AG20443 (cell line): ENCODE results near the gene ADAMTS15.

Experiments used
- DNase-seq: peaks from one replicate; pipeline ENCODE4 v3.0.0; 2012; ENCODE audit warnings: low spot score, mixed read lengths

Gene ADAMTS15

DNA sequence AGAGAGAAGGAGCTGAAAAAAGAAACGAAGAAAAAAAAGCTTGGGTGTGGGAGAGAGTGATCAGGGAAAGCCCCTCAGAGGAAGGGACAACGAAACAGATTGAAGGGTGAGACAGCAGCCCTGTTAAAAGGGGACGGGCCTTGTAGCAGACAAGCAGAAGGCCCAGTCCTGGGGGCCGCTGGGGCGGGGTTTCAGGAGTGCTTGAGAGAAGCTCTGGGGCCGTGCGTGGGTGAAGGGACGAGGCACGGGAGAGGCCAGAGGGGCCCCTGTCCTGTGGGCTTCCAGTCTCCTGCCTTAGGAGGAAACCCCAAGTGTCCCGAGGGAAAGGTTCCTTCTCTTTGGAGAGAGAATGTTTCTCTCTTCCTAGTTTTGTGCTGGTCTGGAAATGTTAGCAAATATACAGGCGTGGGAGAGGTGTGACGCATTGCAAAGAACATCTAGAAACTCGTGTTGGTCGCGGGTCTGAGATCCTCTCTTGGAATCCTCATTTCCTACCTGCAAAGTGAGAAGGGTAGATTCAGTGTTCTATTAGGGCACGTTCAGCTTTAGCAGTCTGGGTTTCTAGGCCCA, 28.6 kb downstream of the ADAMTS15 start:
- DNase-seq: peak; percentile 3

DNA sequence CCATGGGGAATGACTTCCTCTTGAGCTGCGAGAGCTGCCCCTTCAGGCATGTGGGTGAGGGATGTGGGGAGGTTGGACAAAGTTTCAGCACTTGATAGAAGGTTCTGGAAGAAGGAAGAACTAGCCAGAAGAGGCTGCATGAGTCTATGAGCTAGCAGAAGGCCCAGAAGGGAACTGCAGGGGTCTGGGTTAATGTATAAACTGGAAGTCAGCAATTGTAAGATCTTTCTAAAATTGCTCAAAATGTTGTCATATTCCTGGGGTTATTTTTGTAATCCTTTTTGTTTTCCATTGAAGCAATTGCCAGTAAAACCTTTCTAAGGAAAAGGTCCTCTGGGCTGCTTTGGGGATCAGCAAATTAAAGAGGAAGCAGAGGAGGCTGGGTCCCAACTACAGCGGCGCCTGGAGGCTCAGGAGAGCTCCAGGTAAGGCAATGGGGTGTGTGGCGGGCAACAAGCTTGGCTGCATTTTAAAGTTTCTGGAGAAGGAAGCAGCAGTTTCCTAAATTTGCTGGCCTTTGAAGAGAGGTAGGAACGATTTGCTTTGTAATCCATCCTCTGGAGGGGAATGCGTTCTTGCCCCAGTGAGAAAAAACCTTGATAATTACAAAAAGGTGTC, 29.2 kb downstream of the ADAMTS15 start:
- peak; percentile 16 for DNase-seq

DNA sequence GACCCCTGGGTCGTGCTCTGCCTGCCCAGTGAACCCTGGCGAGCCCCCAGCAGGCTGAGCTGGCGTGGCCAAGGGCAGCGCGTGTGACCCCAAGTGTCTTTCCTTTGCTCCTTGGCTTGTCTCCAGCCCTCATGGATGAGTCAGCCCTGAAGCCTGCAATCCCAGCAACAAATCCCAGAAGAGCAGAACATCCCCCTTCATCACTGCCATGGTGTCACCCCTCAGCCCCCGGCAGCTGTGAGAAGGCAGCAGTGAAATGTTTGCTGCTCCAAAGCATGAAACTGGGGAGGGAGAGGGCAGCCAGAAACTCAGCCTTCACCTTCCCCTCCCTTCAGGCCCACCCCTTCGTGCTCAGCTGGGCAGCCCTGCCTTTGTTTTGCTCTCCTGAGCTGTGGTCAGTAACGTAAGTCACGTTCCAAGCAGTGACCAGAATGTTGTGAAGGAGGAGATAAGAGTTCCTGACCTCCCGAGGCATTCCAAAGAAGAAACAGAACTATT, 29.8 kb downstream of the ADAMTS15 start:
- peak; percentile 95 for DNase-seq

DNA sequence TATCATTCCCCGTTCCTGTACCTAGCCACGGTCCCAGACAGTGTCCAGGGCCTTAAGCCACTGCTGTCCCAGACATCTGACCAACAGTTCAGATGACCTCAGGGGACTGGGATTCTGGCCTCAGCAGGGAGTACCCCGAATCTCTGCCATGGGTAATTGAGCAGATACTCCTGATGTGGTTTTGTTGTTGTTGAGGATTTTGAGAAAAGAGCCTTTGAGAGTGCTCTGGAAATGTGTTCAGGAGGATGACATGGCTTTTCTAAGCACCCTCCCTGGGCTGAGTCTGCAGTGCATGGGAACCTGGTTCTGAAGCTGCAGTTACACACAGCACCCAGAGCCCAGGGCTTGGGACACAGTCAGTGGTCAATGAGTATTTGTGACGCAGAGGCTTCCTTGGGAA, 30.4 kb downstream of the ADAMTS15 start:
- DNase-seq: no peak

DNA sequence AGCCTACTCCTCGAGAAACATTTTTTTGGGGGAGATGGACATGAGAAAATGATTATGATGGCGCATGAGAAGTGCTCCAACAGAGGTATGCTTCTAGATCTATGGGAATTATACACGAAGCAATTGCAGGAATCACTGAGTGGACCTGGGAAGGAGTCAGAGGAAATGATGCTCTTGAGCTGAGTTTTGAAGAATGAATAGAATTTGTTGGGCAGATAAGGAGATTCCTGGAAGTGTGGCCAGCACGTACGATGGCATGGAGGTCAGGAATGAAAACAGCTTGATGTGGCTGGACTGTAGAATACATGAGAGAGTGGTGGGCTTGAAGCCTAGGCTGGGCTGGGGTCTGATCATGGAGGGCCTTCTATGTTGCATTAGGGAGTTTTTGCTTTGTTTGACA, 31.7 kb downstream of the ADAMTS15 start:
- peak; percentile 47 for DNase-seq

DNA sequence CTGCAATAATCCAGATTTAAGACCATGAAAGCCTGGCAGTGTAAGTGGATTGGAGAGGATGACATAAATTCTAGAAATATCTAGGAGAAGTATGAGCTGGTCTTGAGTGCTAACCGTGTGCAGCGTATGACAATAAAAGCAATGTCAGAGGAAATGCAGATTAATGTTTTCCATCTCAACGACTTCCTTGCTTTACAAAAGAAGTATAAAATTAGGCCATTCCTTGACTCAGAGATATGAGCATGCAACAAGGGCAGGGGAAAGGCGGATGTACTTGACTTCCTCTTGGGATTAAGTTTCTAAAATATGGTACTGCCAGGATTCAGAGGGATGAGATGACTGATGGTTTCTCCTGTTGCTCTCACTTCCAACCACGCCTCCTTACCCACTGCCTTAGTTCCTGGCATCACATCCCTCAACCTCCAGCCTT, 32.3 kb downstream of the ADAMTS15 start:
- peak; percentile 18 for DNase-seq

DNA sequence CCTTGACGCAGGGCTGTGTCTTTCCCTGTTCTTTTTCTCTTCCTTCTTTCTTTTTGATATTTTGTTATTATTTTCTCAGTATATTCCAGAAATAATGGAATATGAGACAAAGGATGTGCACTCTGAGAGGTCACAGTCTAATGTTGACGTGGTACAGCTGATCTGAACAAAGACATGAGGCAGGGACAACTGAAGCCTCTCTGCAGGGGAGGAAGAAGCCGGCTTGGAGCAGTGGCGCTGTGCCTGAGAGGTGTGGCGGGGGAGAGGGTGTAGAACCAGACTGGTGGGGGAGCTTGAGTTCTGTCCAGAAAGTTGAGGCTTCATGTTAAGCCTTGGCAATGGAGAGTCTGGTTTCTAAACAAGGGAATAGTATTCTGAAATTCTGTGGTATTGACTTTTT, 34.7 kb downstream of the ADAMTS15 start:
- no peak for DNase-seq

DNA sequence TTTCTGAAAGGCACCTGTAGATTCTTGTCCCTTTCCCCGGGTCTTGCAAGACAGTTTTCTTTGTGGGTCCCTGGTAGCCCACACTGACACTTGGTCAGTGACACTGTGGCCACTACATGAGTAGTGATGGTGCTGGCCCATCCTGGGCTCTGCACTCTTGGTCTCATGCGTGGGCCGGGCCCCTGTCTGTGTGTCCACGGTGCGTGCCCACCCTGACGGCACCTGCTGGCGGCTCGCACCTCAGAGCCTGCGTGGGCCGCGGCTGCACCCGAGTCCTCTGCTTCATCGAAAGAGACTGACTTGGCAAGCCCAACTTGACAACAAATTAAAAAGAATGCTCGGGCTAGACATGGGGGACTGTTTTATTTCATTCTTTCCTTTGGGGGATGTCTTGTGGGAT, 37.5 kb downstream of the ADAMTS15 start:
- no peak for DNase-seq

DNA sequence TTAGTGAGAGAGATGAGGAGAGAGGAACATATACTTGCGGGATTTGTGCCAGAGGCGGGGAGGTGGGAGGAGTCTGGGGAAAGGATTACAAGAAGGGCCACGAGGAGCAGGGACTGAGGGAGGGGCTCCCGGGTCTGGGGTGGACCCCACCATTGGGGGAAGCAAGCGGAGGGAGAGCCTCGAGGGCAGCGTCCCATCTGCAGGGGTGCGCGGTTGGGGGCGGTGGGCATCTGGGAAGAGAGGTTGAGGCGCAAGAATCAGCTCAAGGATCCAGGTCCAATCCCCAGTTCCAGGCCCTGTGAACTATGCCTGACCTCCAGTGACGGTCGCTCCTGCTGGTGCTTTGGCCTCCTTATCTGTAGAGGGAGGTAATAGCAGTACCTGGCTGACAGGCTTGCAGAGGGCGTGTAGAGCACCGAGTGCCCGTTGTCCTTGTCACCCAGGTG, 38.0 kb downstream of the ADAMTS15 start:
- DNase-seq: no peak

DNA sequence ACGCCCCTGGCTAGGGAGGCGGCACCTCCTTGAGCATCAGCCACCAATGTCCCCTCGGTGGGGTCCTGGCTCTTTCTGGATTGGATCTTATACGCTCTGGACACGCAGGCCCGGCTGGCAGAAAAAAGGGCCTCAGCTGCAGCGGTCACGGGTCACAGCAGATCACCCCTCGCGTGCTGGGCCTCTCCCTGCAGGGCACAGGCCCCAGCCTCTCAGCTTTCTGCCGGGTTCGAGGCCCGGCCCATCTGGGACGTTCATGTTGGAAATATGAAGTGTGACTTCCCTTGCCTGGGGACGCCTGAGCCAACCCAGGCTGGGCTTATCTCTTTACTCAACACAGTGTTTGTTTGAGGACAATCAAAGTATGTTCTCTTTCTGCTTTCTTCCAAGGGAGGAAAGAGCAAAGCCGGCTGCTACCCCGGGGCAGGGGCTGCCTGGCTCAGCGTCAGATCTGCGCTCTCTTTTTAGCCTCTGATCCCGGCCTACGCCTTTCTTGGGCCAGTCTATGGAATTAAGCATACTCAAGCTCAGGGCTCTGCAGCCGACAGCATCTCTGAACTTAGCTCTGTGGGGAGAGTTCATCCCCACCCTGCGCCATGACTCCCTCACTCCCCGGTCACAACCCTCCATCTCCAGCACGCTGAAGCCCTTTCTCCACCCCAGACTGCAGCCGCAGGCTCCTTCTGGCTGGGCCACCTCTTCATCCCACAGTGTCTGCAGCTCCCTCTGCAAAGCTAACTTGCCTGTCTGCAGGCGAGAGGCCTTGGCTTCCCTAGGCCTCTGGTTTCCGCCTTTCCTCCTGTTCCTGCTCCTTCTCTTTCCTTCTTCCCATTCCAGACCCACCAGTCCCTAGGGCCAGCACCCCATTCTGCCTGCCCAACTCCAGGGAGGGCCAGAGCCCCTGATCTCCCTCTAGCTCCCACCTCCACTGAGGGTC, 38.8 kb downstream of the ADAMTS15 start:
- no peak for DNase-seq

DNA sequence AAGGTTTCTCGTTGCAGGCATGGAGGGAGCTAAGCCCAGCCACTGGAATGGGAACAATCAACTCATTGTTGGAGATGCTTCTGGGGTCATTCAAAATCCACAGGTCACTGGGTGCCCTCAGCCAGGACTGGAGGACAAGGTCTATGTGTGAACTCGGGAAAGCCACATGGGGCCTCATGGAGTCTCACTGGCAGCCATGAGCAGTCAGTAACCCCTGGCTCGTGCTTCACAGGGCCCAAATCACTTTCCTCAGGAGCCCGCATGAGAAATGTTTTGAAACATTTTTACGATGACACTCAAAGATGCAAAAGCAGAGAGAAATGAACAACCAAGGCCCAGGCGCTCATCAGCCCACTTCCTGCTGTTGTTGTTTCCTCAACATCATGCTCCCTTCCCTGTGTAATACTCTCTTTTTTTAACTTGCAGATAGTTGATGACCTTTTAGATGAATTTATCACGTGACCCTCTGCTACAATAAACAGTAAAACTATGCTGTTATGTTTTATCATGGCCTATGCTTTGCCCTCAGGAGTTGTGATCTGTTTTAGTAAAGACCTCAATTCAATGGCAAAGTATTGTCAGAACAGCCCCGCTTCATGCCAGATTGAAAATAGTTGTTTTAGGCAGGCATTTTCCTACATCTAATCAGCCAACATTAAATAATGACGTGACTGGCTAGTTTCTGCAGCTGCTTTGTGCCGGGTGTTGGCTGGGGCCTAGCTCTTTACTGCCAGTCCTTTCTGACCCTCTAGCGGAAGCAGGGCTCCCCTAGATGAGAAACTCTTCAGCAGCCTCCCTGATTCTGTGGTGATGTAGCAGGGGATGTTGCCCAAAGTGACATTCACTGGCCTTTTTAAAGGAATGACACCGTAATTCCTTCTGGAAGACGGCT, 39.7 kb downstream of the ADAMTS15 start:
- no peak for DNase-seq

DNA sequence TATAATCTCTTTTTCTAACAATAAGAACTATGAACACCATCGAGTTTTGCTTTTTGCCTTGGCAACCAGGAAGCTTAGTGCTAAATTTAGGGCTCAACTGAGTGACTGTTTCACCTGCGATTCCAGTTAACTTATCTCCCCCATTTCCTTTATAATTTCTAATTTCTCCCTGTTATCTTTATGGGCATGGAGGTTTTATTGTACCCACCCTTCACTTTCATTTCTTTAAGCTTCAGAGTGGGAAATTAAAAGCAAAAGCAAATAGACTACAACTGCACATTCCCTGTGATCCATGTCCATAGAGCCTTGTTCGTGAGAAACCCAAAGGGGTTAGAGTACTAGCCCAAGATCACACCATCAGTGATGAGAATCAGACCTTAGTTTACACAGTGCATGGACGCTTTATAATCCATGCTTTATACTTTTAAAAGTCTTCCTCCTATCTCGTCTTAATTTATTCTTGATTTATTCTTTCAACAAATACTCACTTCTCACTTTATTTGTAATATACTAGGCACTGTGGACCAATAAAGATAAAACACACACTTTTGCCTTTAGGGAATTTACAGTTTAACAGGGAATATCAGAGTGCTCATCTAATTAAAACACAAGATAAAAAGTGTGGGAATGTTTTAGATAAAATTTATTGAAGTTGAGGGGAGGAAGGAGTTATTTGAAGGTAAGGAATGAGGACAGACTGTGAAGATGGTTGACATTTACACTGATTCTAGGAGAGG, 40.6 kb downstream of the ADAMTS15 start:
- DNase-seq: no peak

DNA sequence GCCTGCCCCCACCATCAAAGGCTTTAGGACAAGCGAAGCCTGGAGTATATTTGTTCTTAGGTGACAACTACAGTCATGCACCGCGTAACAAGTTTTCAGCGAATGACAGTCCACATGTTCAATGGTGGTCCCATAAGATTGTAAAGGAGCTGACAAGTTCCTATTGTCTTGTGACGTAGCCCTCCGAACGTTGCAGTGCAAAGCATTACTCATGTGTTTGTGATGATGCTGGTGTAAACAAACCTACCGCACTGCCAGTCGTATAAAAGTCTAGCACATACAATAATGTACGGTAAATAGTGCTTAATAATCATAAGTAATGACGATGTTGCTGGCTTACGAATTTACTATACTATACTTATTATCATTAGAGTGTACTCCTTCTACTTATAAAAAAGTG, 41.3 kb downstream of the ADAMTS15 start:
- no peak for DNase-seq

DNA sequence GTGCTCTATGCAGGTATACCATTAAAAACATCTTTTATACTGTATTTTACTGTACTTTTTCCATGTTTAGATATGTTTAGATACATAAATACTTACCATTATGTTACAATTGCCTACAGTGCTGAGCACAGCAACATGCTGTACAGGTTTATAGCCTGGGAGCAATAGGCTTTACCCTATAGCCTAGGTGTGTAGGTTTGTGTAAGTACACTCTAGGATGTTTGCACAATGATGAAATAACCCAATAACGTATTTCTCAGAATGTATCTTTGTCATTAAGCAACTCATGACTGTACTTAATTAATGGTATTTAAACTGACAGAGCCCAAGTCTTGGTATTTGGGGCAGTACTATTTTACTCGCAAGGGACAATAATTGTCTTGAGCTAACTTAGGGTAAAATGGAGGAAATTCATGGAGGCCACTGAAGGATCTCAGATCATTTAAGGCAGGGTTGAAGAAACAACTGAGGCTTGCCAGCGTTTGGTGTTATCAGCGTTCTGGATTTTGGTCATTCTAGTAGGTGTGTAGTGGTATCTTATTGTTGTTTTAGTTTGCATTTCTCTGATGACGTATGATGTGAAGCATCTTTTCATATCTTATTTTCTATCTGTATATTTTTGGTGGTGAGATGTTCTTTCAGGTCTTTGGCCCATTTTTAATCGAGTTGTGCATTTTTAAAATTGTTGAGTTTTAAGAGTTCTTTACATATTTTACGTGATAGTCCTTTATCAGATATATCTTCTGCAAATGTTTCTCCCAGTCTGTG, 42.4 kb downstream of the ADAMTS15 start:
- DNase-seq: no peak

DNA sequence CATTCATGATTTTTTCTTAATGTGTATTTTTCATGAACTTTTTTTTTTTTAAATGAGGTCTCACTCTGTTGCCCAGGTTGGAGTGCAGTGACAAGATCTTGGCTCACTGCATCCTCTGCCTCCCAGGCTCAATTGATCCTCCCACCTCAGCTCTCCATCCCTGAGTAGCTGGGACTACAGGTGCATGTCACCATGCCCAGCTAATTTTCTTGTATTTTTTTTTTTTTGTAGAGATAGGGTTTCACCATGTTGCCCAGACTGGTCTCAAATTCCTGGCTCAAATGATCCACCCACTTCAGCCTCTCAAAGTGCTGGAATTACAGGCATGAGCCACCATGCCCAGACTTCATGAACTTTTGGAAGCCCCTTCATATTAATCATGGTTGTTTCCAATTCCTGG, 49.7 kb downstream of the ADAMTS15 start:
- DNase-seq: no peak

DNA sequence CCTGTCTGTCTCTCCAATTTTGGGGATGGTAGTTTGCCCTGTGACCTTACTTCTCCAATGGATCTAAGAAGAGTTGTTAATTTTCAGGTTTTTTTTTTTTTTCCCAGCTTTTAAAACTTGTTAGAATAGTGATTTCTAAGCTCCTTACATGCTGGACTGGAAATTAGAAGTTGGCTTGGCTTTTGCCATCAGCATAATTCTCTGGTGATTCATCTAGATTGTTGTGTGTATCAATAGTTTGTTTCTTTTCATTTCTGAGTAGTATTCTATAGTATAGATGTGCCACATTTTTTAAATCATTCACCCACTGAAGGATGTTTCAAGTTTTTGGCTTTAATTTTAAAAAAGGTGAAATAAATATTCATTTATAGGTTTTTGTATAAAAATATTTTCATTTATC, 51.4 kb downstream of the ADAMTS15 start:
- DNase-seq: no peak

DNA sequence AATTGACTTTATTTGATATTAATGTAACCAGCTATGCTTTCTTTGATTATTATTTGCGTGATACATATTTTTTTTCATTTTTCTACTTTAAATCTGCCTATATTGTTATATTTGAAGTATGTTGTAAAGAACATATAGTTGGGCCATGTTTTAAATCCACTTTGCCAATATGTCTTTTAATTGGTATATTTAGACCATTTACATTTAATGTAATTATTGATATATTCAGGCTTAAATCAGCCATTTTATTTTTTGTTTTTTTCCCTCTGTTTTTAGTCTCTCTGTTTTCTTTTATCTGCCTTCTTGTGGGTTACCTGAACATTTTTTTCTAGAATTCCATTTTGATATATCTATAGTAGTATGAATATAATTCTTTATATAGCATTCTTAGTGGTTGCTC, 55.9 kb downstream of the ADAMTS15 start:
- no peak for DNase-seq

DNA sequence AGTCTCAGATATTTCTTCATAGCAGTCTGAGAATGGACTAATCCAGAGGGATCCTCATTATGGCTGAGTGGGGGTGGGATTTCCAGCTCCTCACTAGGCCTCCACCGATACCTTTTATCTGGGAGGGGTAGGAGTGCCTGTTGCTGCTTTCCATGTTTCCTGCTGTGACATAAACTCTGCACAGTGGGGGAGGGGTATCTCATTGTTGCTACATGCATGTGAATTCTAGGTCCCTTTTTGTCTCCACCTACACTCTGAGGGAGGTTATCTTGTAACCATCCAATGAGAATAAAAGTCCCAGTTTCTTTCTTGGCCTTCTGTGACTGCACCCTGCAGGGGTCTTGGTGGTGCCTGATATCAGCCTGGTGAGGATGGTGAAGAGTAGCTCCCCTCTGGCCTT, 60.5 kb downstream of the ADAMTS15 start:
- DNase-seq: no peak

DNA sequence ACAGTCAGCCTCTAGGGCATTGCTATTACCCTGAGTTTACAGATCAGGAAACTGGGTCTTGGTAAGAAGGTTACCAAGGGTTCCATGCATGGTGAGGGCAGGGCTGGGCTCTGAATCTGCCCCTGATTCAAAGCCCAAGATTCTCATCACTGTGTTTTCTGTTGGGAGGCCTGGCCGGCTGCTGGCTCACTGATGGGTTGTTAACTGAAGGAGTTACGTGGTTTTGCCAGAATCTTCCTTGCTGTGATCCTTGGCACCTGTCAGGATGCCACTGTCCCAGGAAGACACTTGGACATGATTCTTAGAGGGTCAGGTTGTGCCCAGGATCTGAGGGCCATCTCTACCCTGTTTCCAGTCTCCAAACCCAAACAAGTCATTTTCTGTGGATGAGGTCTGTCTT, 61.5 kb downstream of the ADAMTS15 start:
- DNase-seq: no peak

DNA sequence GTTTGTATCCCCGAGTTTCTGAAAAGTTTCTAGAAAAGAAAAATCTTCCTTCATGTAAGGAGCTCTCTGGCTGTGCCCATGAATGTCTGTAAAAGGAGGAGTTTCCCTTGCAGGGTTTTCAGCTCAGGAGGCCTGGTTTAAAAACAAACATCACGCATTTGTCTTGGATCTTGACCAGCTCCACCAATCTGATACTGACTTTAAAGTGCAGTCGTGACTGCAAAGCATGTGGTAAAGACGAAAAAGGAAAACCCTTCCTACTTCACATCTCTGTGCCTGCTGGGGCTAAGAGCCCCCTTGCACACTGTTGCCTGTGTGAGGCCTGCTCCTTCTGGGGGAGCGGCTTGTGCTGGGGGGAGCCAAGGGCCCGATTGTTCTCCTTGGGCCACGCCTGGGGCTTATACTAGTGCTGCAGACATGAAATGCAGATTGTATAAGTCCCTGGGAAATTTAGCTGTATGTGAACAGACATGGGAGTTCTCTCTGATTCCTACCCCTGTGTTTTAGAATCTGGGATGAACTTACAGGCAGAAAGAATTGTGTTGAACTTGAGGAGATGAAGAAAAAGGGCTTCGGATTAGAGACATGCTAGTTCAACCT, 62.1 kb downstream of the ADAMTS15 start:
- DNase-seq: no peak
